Motor neuron (in vitro differentiated cells): Measurements from ENCODE around the gene SETD2. TPM values are rescaled to one million over a fixed set of nuclear protein-coding genes. Genes with fewer than 3 reads are reported as not detected.

Source experiments
- ATAC-seq, 8 experiments: fragments of 200-7000 bp; cut with Tn5 transposase; replicated peaks in 6 of 8; 2 replicates each; pipeline ENCODE4 v1.8.0; 2021; ENCODE audit warnings: mild to moderate bottlenecking in 8 of 8, moderate library complexity in 8 of 8
- H3K27ac ChIP-seq, 2 donors: fragments of 250-450 bp; sonication (Bioruptor Pico); 2 replicates each; pipeline ENCODE4 v1.9.0; 2021; ENCODE audit warnings: antibody characterized with exemption in 2 of 2, mild to moderate bottlenecking in 2 of 2, moderate library complexity in 1 of 2
- H3K4me1 ChIP-seq, 2 donors: fragments of 250-450 bp; sonication (Bioruptor Pico); replicated peaks in 1 of 2; 2 replicates each; pipeline ENCODE4 v1.6.1; 2021; ENCODE audit warnings: antibody characterized with exemption in 2 of 2, mild to moderate bottlenecking in 2 of 2, moderate library complexity in 1 of 2
- H3K4me3 ChIP-seq, 5 donors: fragments of 250-450 bp; sonication (Bioruptor Pico); 2 replicates each; pipeline ENCODE4 v1.9.0; 2021; ENCODE audit warnings: antibody characterized with exemption in 5 of 5, mild to moderate bottlenecking in 5 of 5, moderate library complexity in 4 of 5
- WGBS, 10 experiments: fragments of 450-650 bp; shearing (Covaris generic); methylation state at CpG; one replicate each; pipeline ENCODE4 v1.0.0; 2022; 5-methylcytosine and 5-hydroxymethylcytosine counted together
- in situ Hi-C, 9 experiments: fragments of 400-800 bp; cut with MboI; loops; one replicate each; pipeline ENCODE4 v1.15.0; 2021; ENCODE audit warnings: low sequenced_read_pairs in 9 of 9, low pct_unique_long_range_greater_than_20kb in 2 of 9; ENCODE audit not compliant: unreplicated experiment in 9 of 9
- total RNA-seq, 8 experiments: library from RNA; unstranded; fragments of 300-600 nt; gene quantifications; 2 replicates each; pipeline versions ENCODE4 v1.2.3 to v1.2.4, GENCODE V29; 2022

SETD2 gene
- total RNA-seq, 8 experiments from 2014 or later: 24.0 to 67.0 (median 37.2) TPM

DNA sequence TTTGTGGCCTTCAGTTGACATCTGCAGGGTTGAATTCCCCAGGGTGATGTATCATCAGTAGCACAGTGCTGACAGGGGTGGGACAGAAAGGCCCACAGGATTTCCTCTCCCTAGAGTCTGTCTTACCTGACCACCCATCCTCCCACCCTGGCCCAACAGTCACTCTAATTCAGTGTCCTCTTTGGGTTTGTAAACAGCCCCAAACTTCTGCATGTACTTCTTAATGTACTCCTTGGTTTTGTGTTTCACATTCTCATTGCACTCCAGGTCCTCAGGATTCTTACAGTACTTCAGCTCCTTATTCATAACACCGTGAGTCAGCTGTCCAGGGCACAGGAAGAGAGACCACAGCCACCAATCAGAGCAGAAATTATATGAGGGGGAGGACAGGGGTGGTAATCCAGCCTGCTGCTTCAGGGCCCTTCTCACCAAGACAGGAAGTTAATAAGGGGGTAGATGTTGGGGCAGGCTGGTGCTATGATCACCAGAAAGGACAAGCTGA is 146.9 kb downstream of the SETD2 start:
- in situ Hi-C loops: no loop called here
- peak; percentile 32 to 72 (median 50) for ATAC-seq
- H3K4me1 ChIP-seq: no peaks in the 10 kb centered on the region
- H3K4me3 ChIP-seq: no peak overlapping the region
- WGBS, 10 experiments: 67 to 100% (median 80%) methylated on average over 1 of the region's 1 CpG; no CpG with 5 or more reads in 7 of the 10 experiments
- no peak overlapping the region for H3K27ac ChIP-seq

DNA sequence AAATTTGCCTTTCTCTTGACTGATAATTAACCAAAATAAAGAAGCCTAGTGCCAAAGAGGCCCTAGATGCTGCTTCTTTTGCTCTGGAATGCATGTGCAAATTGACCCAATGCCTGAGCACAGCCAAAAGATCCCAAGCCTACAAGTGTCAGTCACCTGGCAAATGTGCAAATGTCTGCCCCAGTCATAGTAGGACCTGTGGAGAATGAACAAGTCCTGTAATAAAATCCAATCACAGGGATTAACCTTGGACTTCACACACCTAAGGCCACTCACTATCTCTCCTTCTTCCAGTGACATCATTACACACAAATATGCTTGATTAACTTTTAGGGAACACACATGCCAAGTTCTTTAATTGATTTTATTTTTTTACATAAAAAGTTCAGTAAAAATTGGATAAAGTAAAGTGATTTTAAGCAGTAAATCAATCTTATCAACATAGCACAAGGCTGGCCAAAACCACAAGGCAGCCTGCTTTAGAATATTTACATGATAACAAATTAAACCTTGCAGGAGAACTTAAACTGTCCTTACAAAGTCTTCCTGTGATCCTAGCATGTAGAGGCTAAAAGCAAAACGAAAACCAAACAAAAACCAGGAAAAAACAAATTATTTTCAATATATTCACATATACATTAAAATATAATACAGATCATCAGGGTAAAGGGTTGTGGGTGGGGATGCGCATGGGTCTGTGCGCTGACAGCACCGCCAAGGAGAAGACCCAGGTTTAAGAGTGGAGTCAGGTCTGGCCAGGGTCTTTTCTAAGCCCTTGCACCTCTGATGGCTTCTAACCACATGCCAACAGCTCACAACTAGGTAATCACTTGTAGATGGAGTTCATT is 147.6 kb downstream of the SETD2 start:
- no peak overlapping the region for H3K27ac ChIP-seq
- 50 to 83% (median 75%) methylated on average over 1 to 4 of the region's 4 CpGs; no CpG with 5 or more reads in 2 of the 10 experiments for WGBS, 10 experiments

DNA sequence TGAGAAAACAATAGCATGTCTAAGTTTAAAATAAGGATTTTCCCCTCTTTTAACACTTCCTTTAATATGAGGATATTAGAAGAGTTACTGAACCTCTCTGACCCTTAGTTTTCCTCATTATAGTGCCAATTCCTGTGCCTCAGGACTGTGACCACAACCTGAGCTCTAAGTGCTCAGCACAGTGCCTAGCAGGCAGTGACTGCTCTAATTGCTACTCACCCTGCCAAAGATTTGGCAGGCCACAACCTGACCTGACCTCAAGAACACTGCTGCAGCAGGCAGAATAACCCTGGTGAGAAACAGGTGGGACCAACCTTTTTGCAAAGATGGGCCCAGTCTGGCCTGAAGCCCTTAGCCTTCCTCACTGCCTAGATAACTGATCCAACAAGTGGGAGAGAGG is 148.8 kb downstream of the SETD2 start:
- Histone ChIP-seq H3K4me1 (peaks cover 0 to 1% of the 10 kb centered on the region in 2 donors), H3K4me3 (no peak overlapping the region), H3K27ac (no peak overlapping the region)
- ATAC-seq: no peak
- in situ Hi-C loops: no loop called here

More for the DNA sequence above, 147.6 kb downstream of the SETD2 start:
- in situ Hi-C loops: no loop called here
- Histone ChIP-seq H3K4me3 (no peak overlapping the region), H3K4me1 (no peaks in the 10 kb centered on the region)
- no peak for ATAC-seq

DNA sequence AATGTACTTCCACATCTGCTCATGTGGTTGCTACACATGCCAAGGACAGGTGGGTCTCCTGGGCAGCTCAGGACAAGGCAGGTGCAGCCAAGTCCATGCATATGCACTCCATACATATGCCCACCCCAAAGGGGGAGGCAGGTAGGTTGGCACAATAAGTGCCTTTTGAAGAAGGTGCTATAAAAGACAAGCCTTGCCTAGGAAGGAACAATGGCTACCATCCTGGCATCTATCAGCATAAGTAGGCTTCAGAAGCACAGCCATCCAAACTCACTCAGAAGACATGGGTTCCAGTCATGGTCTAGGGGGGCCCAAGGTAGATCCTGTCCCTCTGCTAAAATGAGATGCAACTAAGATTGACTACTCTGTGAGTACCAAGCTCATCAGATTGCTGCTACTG is 149.9 kb downstream of the SETD2 start:
- ATAC-seq: no peak
- Histone ChIP-seq H3K27ac (no peak overlapping the region), H3K4me1 (peaks cover 3 to 7% of the 10 kb centered on the region in 2 donors), H3K4me3 (no peak overlapping the region)
- in situ Hi-C loops: no loop called here

DNA sequence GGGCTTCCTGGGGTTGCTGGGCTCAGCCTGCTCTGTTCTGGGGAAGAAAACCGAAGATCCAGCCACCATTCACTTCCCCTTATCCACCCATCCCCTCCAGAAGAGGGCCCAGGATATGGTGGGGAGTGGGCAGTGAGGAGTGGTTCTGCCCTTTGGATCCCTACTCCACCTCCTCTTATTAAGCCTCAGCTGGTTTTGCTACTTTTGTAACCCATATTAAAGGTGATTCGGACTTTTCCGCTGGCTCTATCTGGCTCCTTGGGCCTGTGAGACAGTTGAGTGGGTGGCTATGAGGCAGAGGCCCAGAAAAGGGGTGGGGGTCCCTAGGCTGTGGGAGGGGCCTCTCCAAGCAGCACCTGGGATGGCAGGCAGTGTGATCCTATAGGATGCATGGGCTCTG is 150.7 kb downstream of the SETD2 start:
- in situ Hi-C loops: no loop called here
- H3K4me3 ChIP-seq: no peak overlapping the region
- 86 to 92% methylated on average over 1 to 2 of the region's 3 CpGs; no CpG with 5 or more reads in 8 of the 10 experiments for WGBS, 10 experiments
- no peak overlapping the region for H3K27ac ChIP-seq
- no peak for ATAC-seq
- peaks cover 7% of the 10 kb centered on the region in 2 donors for H3K4me1 ChIP-seq

DNA sequence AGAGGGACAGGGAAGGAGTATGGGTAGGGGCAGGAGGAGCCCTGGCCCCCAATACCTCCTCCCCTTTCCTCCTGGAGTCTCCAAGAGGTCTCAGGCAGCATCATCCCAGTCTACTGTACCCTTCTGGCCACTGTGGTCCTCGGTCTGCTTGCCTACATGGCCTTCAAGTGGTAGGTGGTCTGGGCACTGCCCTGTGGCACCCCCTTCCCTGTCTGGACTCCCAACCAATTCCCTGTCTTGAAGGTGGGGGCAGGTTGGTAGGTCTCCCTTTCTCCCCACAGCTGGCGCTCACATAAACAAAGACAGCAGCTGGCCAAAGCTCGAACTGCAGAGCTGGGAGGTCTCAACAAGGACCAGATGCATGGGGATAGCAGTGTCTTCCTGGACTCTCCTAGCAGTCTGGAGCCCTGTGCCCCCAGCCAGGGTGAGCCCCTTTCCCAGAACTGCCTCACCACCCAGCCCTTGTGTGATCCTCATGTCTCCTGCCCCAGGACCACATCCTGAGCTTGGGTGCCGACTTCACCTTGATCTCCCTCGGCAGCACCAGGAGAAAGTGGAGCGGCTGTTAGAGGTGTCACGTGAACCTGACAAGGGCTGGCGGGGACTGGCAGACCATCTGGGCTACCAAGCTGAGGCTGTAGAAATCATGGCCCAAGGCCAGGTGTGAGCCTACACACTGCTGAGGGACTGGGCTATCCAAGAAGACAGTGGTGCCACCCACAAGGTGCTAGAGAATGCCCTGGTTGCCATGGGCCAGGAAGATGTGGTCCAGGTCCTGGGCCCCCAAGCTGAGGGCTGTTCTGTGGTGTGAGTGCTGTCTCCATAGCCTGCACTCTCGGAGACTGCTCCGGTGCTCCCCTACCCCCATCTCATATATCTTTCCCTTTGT is 151.3 kb downstream of the SETD2 start:
- Histone ChIP-seq H3K4me1 (peaks cover 7% of the 10 kb centered on the region in 2 donors), H3K4me3 (no peak overlapping the region), H3K27ac (no peak overlapping the region)
- WGBS, 10 experiments: 90 to 100% (median 95%) methylated on average over 1 to 2 of the region's 10 CpGs; no CpG with 5 or more reads in 6 of the 10 experiments
- no peak for ATAC-seq
- in situ Hi-C loops: no loop called here

DNA sequence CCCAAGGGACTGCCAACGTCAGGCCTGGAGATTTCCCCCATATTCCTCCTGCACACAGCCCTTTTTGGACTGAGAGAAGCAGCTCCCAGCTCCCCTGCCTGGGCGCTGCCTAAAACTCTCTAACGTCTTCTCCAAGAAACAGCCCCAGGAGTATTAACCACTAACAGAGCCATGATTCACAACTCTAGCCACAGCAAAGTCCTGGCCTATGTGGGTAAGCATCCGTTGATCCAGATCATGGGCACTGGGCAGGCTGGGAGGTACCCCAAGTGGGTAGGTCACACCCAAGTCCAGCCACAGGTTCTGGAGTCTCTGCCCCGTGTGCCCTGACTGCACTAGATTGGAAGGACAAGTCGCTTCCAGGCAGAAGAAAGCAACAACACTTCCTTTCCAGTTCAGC is 152.5 kb downstream of the SETD2 start:
- Histone ChIP-seq H3K27ac (no peak overlapping the region), H3K4me3 (no peak overlapping the region), H3K4me1 (peaks cover 7% of the 10 kb centered on the region in 2 donors)
- in situ Hi-C loops: no loop called here
- WGBS, 10 experiments: 80 to 100% (median 89%) methylated on average over 1 to 4 of the region's 6 CpGs; no CpG with 5 or more reads in 6 of the 10 experiments
- ATAC-seq: no peak

DNA sequence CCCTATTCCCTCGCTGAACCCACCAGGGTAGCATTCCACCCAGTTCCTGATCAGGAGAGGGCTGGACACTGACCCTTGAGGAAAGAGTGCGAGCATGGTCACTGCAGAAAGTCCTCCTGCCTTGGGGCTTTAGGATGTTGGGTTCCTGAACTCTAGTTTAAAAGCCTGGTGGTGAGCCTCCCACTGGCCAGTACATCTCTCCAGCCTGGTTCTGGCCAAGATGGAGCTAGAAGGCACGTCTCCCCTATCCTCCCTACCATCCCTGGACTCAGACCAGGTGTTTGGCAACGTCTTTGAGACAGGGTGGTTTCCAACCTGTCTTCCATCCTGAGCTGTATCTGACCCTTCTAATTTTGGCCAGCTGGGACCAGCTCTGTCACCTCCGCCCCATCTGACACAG is 153.0 kb downstream of the SETD2 start:
- 50 to 100% (median 96%) methylated on average over 1 to 4 of the region's 5 CpGs; no CpG with 5 or more reads in 6 of the 10 experiments for WGBS, 10 experiments
- in situ Hi-C loops: no loop called here
- no peak overlapping the region for H3K27ac ChIP-seq
- no peak for ATAC-seq
- peaks cover 7% of the 10 kb centered on the region in 2 donors for H3K4me1 ChIP-seq
- H3K4me3 ChIP-seq: no peak overlapping the region

DNA sequence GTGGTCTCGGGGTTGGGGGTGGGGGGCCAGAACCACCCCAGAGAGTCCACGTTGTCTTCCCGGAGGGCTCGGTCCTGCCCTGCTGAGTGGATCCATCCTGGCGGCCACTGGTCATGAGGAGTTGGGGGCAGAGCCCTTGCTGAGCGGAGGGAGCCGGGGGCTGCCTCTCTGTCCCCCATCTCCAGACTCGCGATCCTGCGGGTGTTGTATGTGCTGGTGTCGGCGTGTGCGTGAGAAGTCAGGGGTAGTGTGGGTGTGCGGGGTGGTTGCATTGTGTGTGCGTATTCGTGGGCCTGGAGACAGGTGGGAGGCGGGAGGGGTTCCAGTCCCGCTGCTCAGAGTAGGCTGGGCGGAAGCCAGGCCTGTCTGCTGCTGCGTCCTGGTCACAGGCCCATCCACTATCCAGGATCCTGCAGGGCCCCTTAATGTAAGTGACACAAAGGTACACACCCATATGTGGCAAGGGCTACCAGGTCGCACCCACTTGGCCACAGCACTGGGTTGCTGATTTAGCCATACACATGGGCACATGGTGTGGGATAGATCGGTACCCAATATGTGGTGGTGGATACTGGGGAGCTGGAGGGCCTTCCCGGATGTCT is 153.7 kb downstream of the SETD2 start:
- WGBS, 10 experiments: 40 to 100% (median 93%) methylated on average over 1 to 5 of the region's 23 CpGs; no CpG with 5 or more reads in 6 of the 10 experiments
- ATAC-seq: no peak
- H3K27ac ChIP-seq: peak overlapping the region in 1 of 2 donors; percentile 71
- in situ Hi-C loops: no loop called here
- H3K4me1 ChIP-seq: peaks cover 7% of the 10 kb centered on the region in 2 donors
- peak overlapping the region in 3 of 5 donors; percentile 31 to 45 (median 38) for H3K4me3 ChIP-seq

DNA sequence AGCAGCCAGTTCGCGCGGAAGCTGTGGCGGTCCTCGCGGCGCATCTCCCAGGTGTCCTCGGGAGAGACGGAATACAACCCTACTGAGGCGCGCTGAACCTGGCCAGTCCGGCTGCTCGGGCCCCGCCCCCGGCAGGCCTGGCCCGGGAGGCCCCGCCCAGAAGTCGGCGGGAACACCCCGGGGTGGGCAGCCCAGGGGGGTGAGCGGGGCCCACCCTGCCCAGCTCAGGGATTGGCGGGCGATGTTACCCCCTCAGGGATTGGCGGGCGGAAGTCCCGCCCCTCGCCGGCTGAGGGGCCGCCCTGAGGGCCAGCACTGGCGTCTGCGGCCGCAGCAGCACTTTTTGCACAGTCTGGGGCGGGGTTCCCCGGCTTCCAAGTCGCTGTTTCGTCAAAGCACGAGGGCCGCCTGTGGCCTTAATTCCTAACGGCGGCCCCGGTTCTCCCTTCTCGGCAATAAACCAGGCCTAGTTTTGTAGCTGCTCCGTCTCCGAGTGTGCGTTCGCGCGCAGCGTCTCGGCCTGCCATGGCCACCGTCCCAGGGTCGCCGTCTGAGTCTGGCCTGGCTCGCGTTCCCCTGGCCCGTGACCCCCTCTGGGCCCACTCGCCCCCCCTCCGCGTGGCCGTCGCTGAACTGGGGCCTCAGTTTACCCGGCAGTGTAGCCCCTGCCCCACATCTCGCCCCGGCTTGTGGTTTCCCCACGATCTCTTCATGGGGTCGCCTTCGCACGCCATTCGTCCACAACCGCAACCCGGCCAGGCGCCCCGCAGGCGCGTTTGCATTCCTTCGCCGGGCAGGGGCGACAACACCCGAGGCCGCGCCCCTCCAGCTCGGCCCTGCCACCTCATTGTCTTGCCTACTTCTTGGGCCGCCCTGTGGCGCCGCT is 154.4 kb downstream of the SETD2 start:
- peak; percentile 91 to 96 (median 93) for ATAC-seq
- in situ Hi-C loops: no loop called here

DNA sequence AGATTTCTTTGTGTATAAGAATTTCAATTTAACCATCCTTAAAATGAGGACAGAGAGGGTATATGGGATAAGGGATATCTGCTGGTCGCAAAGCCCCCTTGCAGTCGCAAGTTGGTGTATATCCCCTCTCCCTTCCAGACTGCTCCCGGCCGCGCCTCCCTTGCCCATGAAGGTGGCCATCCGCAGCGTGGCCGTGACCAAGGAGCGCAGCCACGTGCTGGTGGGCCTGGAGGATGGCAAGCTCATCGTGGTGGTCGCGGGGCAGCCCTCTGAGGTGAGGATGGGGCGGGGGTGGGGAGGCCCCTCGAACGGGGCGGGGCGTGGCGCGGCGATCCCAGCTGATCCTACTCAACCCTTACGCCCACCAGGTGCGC is 155.1 kb downstream of the SETD2 start:
- Histone ChIP-seq H3K27ac (no peak overlapping the region), H3K4me3 (peak overlapping the region; percentile 30 to 45 (median 32)), H3K4me1 (peaks cover 7% of the 10 kb centered on the region in 2 donors)
- no peak for ATAC-seq
- in situ Hi-C loops: no loop called here
- 19 to 55% methylated on average over 2 to 5 of the region's 23 CpGs; no CpG with 5 or more reads in 8 of the 10 experiments for WGBS, 10 experiments

More for the DNA sequence above, 154.4 kb downstream of the SETD2 start:
- H3K4me1 ChIP-seq: peaks cover 7% of the 10 kb centered on the region in 2 donors
- H3K27ac ChIP-seq: peak overlapping the region; percentile 40 to 71
- 0 to 31% (median 25%) methylated on average over 4 to 8 of the region's 85 CpGs; no CpG with 5 or more reads in 7 of the 10 experiments for WGBS, 10 experiments
- peak overlapping the region; percentile 30 to 45 (median 32) for H3K4me3 ChIP-seq

DNA sequence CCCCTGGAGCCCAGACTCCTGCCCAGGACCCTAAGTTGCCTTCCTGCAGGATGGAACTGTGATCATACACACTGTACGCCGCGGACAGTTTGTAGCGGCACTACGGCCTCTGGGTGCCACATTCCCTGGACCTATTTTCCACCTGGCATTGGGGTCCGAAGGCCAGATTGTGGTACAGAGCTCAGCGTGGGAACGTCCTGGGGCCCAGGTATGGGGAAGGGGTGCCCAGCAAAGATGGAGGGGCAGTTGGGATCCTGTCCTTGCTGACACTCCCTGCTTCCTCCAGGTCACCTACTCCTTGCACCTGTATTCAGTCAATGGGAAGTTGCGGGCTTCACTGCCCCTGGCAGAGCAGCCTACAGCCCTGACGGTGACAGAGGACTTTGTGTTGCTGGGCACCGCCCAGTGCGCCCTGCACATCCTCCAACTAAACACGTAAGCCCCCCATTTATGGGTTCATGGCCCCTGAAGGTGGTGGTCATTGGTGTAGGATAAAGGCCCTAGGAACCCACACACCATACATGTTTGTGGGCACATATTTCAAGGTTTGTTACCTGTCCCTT is 155.6 kb downstream of the SETD2 start:
- H3K4me3 ChIP-seq: peak overlapping the region in 1 of 5 donors; percentile 45
- WGBS, 10 experiments: 80 to 100% (median 82%) methylated on average over 1 to 5 of the region's 13 CpGs; no CpG with 5 or more reads in 5 of the 10 experiments
- no peak overlapping the region for H3K27ac ChIP-seq
- ATAC-seq: no peak
- in situ Hi-C loops: no loop called here
- peaks cover 7% of the 10 kb centered on the region in 2 donors for H3K4me1 ChIP-seq
